GM13976 (cell line): ENCODE results near the gene THRAP3.
A peak's percentile ranks its signal among the peaks of the same experiment; 100 is the strongest.

Source experiments
- DNase-seq: peaks from one replicate; pipeline ENCODE4 v3.0.0; 2012; ENCODE audit warnings: low spot score
- in situ Hi-C: fragments of 300-500 bp; cut with MboI; formaldehyde crosslinking; loops from one replicate; pipeline ENCODE4 v1.12.0; 2022; ENCODE audit warnings: low sequenced_read_pairs, mixed read lengths, inconsistent platforms; ENCODE audit not compliant: unreplicated experiment
- TF ChIP-seq, protein P1 (sequence below): IDR thresholded peaks from 2 replicates; pipeline ENCODE4 v1.5.1; 2012; ENCODE audit warnings: borderline replicate concordance, mild to moderate bottlenecking; ENCODE audit not compliant: insufficient read depth; ENCODE audit errors: extremely low read depth, missing control alignments, control extremely low read depth

THRAP3 gene, protein sequence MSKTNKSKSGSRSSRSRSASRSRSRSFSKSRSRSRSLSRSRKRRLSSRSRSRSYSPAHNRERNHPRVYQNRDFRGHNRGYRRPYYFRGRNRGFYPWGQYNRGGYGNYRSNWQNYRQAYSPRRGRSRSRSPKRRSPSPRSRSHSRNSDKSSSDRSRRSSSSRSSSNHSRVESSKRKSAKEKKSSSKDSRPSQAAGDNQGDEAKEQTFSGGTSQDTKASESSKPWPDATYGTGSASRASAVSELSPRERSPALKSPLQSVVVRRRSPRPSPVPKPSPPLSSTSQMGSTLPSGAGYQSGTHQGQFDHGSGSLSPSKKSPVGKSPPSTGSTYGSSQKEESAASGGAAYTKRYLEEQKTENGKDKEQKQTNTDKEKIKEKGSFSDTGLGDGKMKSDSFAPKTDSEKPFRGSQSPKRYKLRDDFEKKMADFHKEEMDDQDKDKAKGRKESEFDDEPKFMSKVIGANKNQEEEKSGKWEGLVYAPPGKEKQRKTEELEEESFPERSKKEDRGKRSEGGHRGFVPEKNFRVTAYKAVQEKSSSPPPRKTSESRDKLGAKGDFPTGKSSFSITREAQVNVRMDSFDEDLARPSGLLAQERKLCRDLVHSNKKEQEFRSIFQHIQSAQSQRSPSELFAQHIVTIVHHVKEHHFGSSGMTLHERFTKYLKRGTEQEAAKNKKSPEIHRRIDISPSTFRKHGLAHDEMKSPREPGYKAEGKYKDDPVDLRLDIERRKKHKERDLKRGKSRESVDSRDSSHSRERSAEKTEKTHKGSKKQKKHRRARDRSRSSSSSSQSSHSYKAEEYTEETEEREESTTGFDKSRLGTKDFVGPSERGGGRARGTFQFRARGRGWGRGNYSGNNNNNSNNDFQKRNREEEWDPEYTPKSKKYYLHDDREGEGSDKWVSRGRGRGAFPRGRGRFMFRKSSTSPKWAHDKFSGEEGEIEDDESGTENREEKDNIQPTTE

DNA sequence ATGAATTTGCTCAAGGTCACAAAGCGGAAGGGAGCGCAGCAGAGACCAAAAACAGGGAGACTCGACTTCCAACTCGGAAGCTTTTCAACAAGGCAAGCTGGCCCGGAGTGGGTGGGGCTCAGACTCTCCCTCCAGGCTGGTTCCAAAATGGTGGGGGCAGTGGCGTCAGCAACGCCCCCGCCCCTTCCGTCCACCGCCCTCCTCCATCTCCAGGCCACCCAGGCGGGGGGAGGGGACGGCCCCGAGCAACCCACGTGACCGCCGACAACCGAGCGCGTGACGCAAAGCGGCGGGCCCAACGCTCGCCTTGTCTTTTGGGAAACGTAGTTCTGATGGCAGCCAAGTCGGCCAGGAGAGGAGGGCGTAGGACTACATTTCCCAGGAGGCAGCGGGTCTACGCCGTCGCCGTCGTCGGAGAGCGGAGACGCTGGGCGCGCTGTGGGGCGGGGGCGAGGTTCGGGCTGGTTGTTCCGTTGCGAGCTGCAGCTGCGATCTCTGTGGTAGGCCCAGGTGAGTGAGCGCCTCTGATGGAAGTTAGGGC, at the start of gene THRAP3:
THRAP3 (plus strand) TSS at position 448 of the 541 bp plus-strand sequence. CDS start 58,121 bp downstream, outside the sequence.
- peak; percentile 97 for DNase-seq
- in situ Hi-C loops: no loop called here
- TF ChIP-seq, protein P1, sequence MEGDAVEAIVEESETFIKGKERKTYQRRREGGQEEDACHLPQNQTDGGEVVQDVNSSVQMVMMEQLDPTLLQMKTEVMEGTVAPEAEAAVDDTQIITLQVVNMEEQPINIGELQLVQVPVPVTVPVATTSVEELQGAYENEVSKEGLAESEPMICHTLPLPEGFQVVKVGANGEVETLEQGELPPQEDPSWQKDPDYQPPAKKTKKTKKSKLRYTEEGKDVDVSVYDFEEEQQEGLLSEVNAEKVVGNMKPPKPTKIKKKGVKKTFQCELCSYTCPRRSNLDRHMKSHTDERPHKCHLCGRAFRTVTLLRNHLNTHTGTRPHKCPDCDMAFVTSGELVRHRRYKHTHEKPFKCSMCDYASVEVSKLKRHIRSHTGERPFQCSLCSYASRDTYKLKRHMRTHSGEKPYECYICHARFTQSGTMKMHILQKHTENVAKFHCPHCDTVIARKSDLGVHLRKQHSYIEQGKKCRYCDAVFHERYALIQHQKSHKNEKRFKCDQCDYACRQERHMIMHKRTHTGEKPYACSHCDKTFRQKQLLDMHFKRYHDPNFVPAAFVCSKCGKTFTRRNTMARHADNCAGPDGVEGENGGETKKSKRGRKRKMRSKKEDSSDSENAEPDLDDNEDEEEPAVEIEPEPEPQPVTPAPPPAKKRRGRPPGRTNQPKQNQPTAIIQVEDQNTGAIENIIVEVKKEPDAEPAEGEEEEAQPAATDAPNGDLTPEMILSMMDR: no peak

DNA sequence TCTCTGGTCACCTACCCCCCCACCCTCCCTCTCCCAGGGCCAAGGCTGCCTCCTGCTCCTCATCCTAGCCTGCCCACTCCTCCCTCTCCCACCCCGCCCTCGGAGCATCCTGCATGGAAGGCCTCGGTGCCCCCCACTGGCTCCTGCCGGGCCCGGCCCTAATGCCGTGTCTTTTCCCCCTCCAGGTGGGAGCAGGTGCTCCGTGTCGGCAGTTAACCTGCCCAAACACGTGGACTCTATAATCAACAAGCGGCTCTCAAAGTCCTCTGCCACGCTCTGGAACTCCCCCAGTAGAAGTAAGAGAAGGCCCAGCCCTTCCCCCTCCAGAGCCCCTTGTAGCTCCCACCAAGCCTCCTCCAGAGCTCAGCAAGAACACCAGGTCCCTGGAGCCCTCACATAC, 49.5 kb upstream of the THRAP3 start:
- in situ Hi-C loops: no loop called here
- DNase-seq: no peak
- TF ChIP-seq, protein P1: no peak

DNA sequence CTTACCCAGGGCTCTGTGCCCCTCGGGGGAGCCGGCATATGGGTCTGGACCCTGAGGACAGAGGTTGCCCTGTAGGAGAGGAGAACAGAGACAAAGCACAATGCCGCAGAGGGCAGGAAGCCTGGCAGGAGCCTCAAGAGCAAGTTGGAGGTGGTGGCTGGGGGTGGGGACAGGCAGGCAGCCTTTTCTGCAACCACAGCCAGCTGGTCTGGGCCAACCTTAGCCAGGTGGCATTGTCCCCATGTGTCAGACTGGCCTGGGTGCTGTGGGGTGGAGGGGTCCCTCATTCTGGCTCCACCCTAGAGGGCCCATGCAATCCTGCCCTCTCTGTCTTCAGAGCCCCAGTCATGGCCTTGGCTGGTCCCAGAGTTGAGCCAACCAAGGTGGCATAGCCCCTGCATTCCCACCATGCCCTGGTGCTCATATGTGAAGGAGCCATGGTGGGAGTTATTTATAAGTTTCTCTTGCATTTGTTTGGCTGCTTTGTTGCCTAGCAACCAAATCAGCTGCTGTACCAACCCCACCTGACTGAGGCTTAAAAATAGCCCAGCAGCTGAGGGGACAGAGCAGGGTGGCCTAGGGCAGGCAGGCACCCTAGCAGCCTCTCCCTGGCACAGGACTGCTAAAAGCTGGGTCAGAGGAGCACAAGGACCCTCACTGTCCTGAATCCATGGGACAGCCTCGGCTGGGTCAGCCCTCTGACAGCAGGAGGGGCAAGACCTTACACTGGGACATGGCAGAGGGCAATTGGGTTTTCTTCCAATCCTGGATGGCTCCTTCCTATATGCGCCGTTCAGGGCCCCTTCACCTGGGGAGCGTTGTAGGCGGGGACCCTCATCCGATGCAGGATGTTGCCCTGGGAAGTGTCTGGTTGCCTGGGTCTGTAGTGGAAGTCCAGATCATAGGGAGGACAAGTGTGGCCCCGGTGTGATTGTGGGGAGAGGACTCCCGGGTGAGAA, 48.8 kb upstream of the THRAP3 start:
- no peak for DNase-seq
- TF ChIP-seq, protein P1: no peak
- in situ Hi-C loops: no loop called here

DNA sequence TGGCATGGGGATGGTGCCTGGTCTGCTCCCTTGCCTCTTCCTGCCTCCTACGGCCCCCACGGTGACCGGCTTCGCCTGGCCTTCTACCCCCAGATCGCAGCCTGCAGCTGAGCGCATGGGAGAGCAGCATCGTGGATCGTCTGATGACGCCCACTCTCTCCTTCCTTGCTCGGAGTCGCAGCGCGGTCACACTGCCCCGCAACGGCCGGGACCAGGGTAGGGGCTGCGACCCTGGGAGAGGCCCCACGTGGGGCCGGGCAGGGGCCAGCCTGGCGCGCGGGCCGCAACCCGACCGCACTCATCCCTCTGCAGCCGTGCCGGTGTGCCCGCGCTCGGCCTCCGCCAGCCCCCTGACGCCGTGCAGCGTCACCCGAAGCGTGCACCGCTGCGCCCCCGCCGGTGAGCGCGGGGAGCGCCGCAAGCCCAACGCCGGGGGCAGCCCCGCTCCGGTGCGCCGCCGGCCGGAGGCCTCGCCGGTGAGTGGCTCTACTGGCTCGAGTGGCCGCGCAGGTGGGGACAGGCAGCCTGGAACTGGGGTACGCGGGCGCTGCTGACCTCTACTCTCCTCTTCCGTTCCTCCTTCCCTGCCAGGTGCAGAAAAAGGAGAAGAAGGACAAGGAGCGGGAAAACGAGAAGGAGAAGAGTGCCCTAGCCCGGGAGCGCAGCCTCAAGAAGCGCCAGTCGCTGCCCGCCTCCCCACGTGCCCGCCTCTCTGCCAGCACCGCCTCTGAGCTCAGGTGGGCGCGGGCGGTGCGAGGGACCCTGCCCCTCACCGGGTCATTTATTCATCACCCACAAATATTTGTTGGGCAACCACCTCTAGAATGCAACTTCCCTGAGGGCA, 47.9 kb upstream of the THRAP3 start:
- in situ Hi-C loops: no loop called here
- TF ChIP-seq, protein P1: no peak
- no peak for DNase-seq

- DNase-seq: no peak
- TF ChIP-seq, protein P1: no peak
- in situ Hi-C loops: no loop called here
These were observed 46.4 kb upstream of the THRAP3 start for GRCh38 chr1:36177589-36178431.
